CD14-positive monocyte (primary cell): ENCODE results near the gene PTPN13. TPM values are rescaled to one million over a fixed set of nuclear protein-coding genes. Genes with fewer than 3 reads are reported as not detected.

ENCODE experiments used
- DNase-seq, 3 donors: peaks; one replicate each; pipeline ENCODE4 v3.0.0-alpha.2; 2011 to 2022
- H2AFZ ChIP-seq: 2 replicates; pipeline ENCODE4 v1.6.0; 2012; ENCODE audit warnings: mild to moderate bottlenecking, low read depth, low read length, inconsistent platforms; ENCODE audit not compliant: insufficient read depth, poor library complexity, severe bottlenecking
- H3K27ac ChIP-seq, 2 donors: 1 replicate in 1 of 2; 2 replicates in 1 of 2; pipeline ENCODE4 v1.5.1; 2012 to 2013; ENCODE audit warnings: low read length in 2 of 2, control low read depth in 1 of 2, inconsistent platforms in 1 of 2, low read depth in 1 of 2, mild to moderate bottlenecking in 1 of 2
- H3K27me3 ChIP-seq, 2 donors: one replicate each; pipeline versions ENCODE4 v1.6.0 to v1.6.1; 2011 to 2013; ENCODE audit warnings: low read length in 2 of 2; ENCODE audit not compliant: control insufficient read depth in 2 of 2, insufficient read depth in 2 of 2
- H3K36me3 ChIP-seq, 2 donors: replicated peaks in 1 of 2; 1 replicate in 1 of 2; 2 replicates in 1 of 2; pipeline versions ENCODE4 v1.5.1 to v1.6.1; 2012 to 2013; ENCODE audit warnings: low read length in 2 of 2, control low read depth in 1 of 2, inconsistent platforms in 1 of 2, mild to moderate bottlenecking in 1 of 2; ENCODE audit not compliant: insufficient read depth in 2 of 2, control insufficient read depth in 1 of 2
- H3K4me1 ChIP-seq, 2 donors: 1 replicate in 1 of 2; 2 replicates in 1 of 2; pipeline versions ENCODE4 v1.5.1 to v1.6.1; 2012 to 2013; ENCODE audit warnings: low read length in 2 of 2, control low read depth in 1 of 2, inconsistent platforms in 1 of 2, mild to moderate bottlenecking in 1 of 2, moderate library complexity in 1 of 2; ENCODE audit not compliant: insufficient read depth in 2 of 2, control insufficient read depth in 1 of 2
- H3K4me2 ChIP-seq: replicated peaks from 2 replicates; pipeline ENCODE3; 2012; ENCODE audit warnings: low read length, moderate library complexity, mild to moderate bottlenecking; ENCODE audit not compliant: poor library complexity, severe bottlenecking; ENCODE audit errors: extremely low read depth
- H3K4me3 ChIP-seq, 3 experiments: fragments of 200-600 bp in 1 of 3; sonication (generic) in 1 of 3; replicated peaks in 1 of 3; 1 replicate in 2 of 3; 2 replicates in 1 of 3; pipeline ENCODE4 v1.5.1; 2011 to 2013; ENCODE audit warnings: low read length in 3 of 3, mild to moderate bottlenecking in 3 of 3, control low read depth in 2 of 3, low read depth in 2 of 3, inconsistent platforms in 1 of 3, moderate library complexity in 1 of 3
- H3K79me2 ChIP-seq: 2 replicates; pipeline ENCODE4 v1.6.0; 2012; ENCODE audit warnings: mild to moderate bottlenecking, control low read depth, inconsistent platforms, low read length, moderate library complexity; ENCODE audit not compliant: insufficient read depth
- H3K9ac ChIP-seq: 2 replicates; pipeline ENCODE4 v1.6.0; 2017; ENCODE audit warnings: low read length, mild to moderate bottlenecking; ENCODE audit not compliant: insufficient read depth, poor library complexity, severe bottlenecking
- H3K9me3 ChIP-seq, 2 donors: replicated peaks in 1 of 2; 1 replicate in 1 of 2; 2 replicates in 1 of 2; pipeline versions ENCODE4 v1.5.1 to v1.6.1; 2012 to 2013; ENCODE audit warnings: low read length in 2 of 2, control low read depth in 1 of 2; ENCODE audit not compliant: control insufficient read depth in 1 of 2, insufficient read depth in 1 of 2
- H4K20me1 ChIP-seq: 2 replicates; pipeline ENCODE4 v1.6.0; 2012; ENCODE audit warnings: mild to moderate bottlenecking, low read length, control low read depth, moderate library complexity; ENCODE audit not compliant: insufficient read depth
- H3K27ac Mint-ChIP-seq, 7 donors: one replicate each; pipeline ENCODE4 v1.8.0; 2020; ENCODE audit warnings: mild to moderate bottlenecking in 7 of 7, mixed read lengths in 7 of 7, moderate library complexity in 6 of 7, inconsistent platforms in 2 of 7
- H3K27me3 Mint-ChIP-seq, 3 donors: one replicate each; pipeline ENCODE4 v1.8.0; 2021 to 2022; ENCODE audit warnings: low read depth in 3 of 3, mild to moderate bottlenecking in 3 of 3, mixed read lengths in 3 of 3, moderate library complexity in 3 of 3, inconsistent platforms in 1 of 3
- H3K36me3 Mint-ChIP-seq, 2 donors: one replicate each; pipeline ENCODE4 v1.8.0; 2020; ENCODE audit warnings: mixed read lengths in 2 of 2, inconsistent platforms in 1 of 2, mild to moderate bottlenecking in 1 of 2
- H3K4me1 Mint-ChIP-seq: one replicate; pipeline ENCODE4 v1.8.0; 2020; ENCODE audit warnings: mild to moderate bottlenecking, mixed read lengths
- H3K4me3 Mint-ChIP-seq, 2 donors: one replicate each; pipeline ENCODE4 v1.8.0; 2020; ENCODE audit warnings: mild to moderate bottlenecking in 2 of 2, mixed read lengths in 2 of 2, moderate library complexity in 1 of 2
- H3K9me3 Mint-ChIP-seq, 7 donors: one replicate each; pipeline ENCODE4 v1.8.0; 2020 to 2022; ENCODE audit warnings: mixed read lengths in 7 of 7, mild to moderate bottlenecking in 6 of 7, moderate library complexity in 6 of 7, inconsistent platforms in 2 of 7
- WGBS: methylation state at CpG from one replicate; pipeline ENCODE4 v1.1.5; 2013; ENCODE audit warnings: missing lambda C conversion rate; ENCODE audit not compliant: insufficient coverage; 5-methylcytosine and 5-hydroxymethylcytosine counted together
- intact Hi-C, 2 donors: fragments of 100-400 bp; cut with micrococcal nuclease; formaldehyde crosslinking; loops; one replicate each; pipeline versions ENCODE4 v1.15.0 to v1.15.1; 2023
- polyA plus RNA-seq, 3 donors: library from polyadenylated mRNA; depleted of rRNA in 1 of 3; unstranded in 2 of 3; stranded (reverse) in 1 of 3; fragments of 300-500 nt in 2 of 3; fragments of >200 nt in 1 of 3; fragmentation: Illumina TruSeq in 2 of 3; gene quantifications; 1 replicate in 2 of 3; 2 replicates in 1 of 3; pipeline ENCODE4 v1.2.3, GENCODE V29; 2012 to 2021
- TF ChIP-seq, protein P1 (sequence below): fragments of 200-600 bp; IDR thresholded peaks from one replicate; pipeline ENCODE4 v1.8.0; 2022; ENCODE audit warnings: antibody characterized with exemption, mild to moderate bottlenecking

PTPN13 gene
- polyA plus RNA-seq, 3 donors = 0.04 to 1.0 (median 0.35) TPM

DNA sequence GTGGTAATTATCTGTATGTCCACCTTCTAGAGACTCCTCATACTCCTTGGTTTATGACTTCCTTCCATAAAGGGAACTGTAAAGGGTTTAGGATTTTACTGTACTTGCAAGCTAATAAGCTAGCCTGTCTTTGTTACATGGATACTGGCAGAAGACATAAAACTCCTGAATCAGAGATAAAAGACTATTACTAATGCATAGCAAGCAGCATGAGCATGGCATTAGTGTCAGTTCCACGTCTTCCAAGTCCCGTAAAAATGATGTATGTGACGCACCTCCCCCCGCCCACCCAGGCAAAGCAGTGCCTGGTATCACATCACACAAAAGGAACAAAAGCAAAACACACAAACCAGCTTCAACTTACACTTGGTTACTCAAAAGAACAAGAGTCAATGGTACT, 184.1 kb downstream of the PTPN13 start:
- Histone ChIP-seq H3K36me3 (no peaks in the 10 kb centered on the region), H3K27me3 (no peaks in the 10 kb centered on the region), H4K20me1 (no peaks in the 10 kb centered on the region), H3K9me3 (no peaks in the 10 kb centered on the region), H3K4me3 (no peak overlapping the region), H3K9ac (no peak overlapping the region), H3K79me2 (no peaks in the 10 kb centered on the region), H2AFZ (no peak overlapping the region), H3K4me1 (no peaks in the 10 kb centered on the region), H3K27ac (no peak overlapping the region), H3K4me2 (no peak overlapping the region)
- H3K36me3 Mint-ChIP-seq = no peaks in the 10 kb centered on the region
- intact Hi-C loops = no loop called here
- H3K9me3 Mint-ChIP-seq = peaks cover 0 to 3% (median 0%) of the 10 kb centered on the region in 7 donors
- DNase-seq = no peak
- TF ChIP-seq, protein P1, sequence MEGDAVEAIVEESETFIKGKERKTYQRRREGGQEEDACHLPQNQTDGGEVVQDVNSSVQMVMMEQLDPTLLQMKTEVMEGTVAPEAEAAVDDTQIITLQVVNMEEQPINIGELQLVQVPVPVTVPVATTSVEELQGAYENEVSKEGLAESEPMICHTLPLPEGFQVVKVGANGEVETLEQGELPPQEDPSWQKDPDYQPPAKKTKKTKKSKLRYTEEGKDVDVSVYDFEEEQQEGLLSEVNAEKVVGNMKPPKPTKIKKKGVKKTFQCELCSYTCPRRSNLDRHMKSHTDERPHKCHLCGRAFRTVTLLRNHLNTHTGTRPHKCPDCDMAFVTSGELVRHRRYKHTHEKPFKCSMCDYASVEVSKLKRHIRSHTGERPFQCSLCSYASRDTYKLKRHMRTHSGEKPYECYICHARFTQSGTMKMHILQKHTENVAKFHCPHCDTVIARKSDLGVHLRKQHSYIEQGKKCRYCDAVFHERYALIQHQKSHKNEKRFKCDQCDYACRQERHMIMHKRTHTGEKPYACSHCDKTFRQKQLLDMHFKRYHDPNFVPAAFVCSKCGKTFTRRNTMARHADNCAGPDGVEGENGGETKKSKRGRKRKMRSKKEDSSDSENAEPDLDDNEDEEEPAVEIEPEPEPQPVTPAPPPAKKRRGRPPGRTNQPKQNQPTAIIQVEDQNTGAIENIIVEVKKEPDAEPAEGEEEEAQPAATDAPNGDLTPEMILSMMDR = no peak
- H3K27ac Mint-ChIP-seq = no peak overlapping the region
- no peaks in the 10 kb centered on the region for H3K4me1 Mint-ChIP-seq
- H3K4me3 Mint-ChIP-seq = no peak overlapping the region
- H3K27me3 Mint-ChIP-seq = no peaks in the 10 kb centered on the region
- WGBS = 92% methylated on average over 4 of the region's 4 CpGs

DNA sequence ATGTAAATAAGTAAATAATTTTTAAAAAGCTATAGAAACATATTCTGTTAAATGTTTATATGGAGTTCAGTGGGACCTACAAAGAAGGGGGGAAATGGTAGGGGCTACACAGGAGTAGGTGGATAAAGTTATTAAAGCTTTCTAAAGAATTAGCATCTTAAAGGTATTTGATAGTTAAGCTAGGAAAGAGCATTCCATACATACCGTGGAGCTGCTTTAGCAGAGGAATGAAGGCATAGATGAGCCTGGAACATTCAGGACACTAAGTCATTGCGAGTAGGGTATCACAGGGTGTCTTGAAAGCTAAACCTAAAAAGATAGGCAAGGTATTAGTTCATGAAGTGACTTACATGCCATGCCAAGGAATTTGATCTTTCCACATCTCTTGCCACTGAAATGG, 194.7 kb downstream of the PTPN13 start:
- no peak overlapping the region for H3K9ac ChIP-seq
- H3K9me3 ChIP-seq = peaks cover 0 to 6% of the 10 kb centered on the region in 2 donors
- Mint-ChIP-seq H3K36me3 (no peaks in the 10 kb centered on the region), H3K27ac (no peak overlapping the region), H3K4me1 (no peaks in the 10 kb centered on the region), H3K9me3 (peaks cover 0 to 20% (median 3%) of the 10 kb centered on the region in 7 donors), H3K27me3 (no peaks in the 10 kb centered on the region), H3K4me3 (no peak overlapping the region)
- H3K4me2 ChIP-seq = no peak overlapping the region
- H3K79me2 ChIP-seq = no peaks in the 10 kb centered on the region
- H2AFZ ChIP-seq = no peak overlapping the region
- H4K20me1 ChIP-seq = no peaks in the 10 kb centered on the region
- intact Hi-C loops = no loop called here
- WGBS = 100% methylated on average over 2 of the region's 2 CpGs
- DNase-seq = no peak
- H3K36me3 ChIP-seq = no peaks in the 10 kb centered on the region
- H3K4me1 ChIP-seq = no peaks in the 10 kb centered on the region
- TF ChIP-seq, protein P1 = no peak
- H3K4me3 ChIP-seq = no peak overlapping the region
- no peaks in the 10 kb centered on the region for H3K27me3 ChIP-seq
- no peak overlapping the region for H3K27ac ChIP-seq
